ES-I3 (cell line): ENCODE measurements around the gene ERGIC1.

Experiments
- H3K36me3 ChIP-seq: 2 replicates; pipeline ENCODE4 v1.6.1; 2013; ENCODE audit warnings: mild to moderate bottlenecking, low read length, control low read depth, moderate library complexity; ENCODE audit not compliant: insufficient read depth
- H3K4me1 ChIP-seq: 2 replicates; pipeline ENCODE4 v1.6.1; 2013; ENCODE audit warnings: mild to moderate bottlenecking, control low read depth, low read length; ENCODE audit not compliant: insufficient read depth
- H3K9ac ChIP-seq: 2 replicates; pipeline ENCODE4 v1.6.1; 2013; ENCODE audit warnings: low read depth, mild to moderate bottlenecking, low read length, moderate library complexity
- H3K9me3 ChIP-seq: 2 replicates; pipeline ENCODE4 v1.6.1; 2013; ENCODE audit warnings: mild to moderate bottlenecking, low read length, moderate library complexity; ENCODE audit not compliant: control insufficient read depth, insufficient read depth

Gene ERGIC1

DNA sequence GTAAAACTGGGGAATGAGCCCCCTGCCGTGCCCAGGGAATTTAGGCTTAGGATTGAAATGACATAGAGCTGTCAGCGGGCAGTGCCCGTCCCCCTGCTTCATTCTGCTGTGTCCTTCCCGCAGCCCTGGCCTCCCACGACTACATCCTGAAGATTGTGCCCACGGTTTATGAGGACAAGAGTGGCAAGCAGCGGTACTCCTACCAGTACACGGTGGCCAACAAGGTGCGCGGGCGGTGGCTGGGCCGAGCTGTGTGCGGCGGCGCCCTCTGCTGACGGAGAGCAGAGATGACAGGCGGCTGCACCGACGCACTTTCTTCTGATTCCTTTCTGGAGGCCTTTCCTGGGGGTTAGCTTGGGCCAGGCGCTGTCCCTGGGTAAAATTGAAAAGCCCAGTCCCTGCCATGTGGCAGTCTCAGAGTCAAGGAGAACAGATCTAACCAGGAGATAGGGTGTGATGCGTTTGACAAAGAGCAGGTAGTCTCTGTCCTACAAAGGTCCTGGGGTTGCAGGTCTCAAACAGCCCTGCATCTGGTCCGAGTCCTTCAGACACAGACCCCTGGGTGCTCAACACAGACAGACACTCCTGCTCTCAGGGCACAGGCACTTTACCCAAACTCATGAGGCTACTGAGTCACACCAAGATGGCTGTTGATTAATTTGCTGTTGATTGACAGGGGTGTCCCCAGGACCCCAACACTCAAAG, 98.4 kb downstream of the ERGIC1 start:
- Histone ChIP-seq H3K9me3 (no peaks in the 10 kb centered on the region), H3K4me1 (no peaks in the 10 kb centered on the region), H3K36me3 (peaks cover 4% of the 10 kb centered on the region; the same call in 1 of the 2 replicates), H3K9ac (no peak overlapping the region)

DNA sequence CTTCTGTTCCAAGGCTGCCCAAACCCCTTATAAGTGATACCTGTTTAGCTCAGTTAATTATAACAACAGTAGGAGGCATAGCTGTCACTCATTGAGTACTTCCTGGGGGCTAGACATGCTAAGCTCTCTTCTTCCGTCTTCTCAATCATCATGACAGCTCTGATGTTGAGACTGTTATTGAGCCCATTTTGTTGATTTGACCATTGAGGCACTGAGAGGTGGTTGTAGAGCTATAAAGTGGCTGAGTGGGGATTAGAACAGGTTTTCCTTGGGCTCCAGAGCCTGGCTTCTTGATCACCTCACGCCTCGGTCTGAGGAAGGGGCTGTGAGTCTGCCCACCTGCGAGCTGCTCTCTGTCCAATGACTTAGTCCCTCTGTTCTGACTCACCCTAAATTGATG, 99.2 kb downstream of the ERGIC1 start:
- peaks cover 8% of the 10 kb centered on the region; the same call in 1 of the 2 replicates for H3K36me3 ChIP-seq
- H3K9me3 ChIP-seq: no peaks in the 10 kb centered on the region
- no peak overlapping the region for H3K9ac ChIP-seq
- H3K4me1 ChIP-seq: no peaks in the 10 kb centered on the region

DNA sequence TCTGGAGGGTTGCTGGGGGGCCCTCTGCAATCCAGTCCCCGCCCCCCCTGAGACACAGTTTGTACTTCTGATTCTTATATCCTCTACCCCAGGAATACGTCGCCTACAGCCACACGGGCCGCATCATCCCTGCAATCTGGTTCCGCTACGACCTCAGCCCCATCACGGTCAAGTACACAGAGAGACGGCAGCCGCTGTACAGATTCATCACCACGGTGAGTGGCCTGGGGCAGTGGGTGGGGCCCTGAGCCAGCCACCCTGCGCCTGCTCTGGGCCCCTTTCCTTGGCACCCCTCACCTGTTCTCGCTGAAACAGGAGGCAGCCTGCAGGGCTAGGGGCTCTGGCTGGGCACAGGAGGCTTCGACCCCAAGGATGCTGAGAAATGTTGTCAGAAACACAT, 101.0 kb downstream of the ERGIC1 start:
- Histone ChIP-seq H3K9me3 (no peaks in the 10 kb centered on the region), H3K36me3 (peaks cover 13% of the 10 kb centered on the region; the same call in 1 of the 2 replicates), H3K4me1 (no peaks in the 10 kb centered on the region), H3K9ac (no peak overlapping the region)

- H3K36me3 ChIP-seq: peaks cover 13% of the 10 kb centered on the region; the same call in 1 of the 2 replicates
- H3K9ac ChIP-seq: no peak overlapping the region
- H3K9me3 ChIP-seq: no peaks in the 10 kb centered on the region
- H3K4me1 ChIP-seq: no peaks in the 10 kb centered on the region
Observed at GRCh38 chr5:172936401-172936800, 102.3 kb downstream of the ERGIC1 start.

DNA sequence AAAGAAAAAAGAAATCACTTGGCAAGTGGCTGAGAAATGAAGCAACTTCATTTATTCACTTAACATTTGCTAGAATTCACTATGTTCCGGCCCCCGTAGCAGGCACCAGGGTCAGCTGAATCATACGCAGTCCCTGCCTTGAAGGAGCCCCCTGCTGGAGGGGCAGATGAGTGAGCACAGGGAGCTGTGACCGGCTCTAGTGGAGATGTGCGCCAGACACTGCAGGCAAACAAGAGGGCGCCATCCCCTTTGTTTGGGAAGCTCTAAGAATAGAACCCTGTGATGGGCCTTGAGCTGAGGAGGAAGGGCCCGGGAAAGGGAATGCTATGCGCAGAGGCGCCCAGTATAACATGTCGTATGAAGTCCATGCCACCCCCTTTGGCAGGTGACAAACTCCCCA, 105.0 kb downstream of the ERGIC1 start:
- H3K9ac ChIP-seq: no peak overlapping the region
- H3K9me3 ChIP-seq: no peaks in the 10 kb centered on the region
- peaks cover 13% of the 10 kb centered on the region; the same call in 1 of the 2 replicates for H3K36me3 ChIP-seq
- peaks cover 10% of the 10 kb centered on the region for H3K4me1 ChIP-seq

GRCh38 chr5:172939611-172940267, 105.7 kb downstream of the ERGIC1 start:
- H3K9me3 ChIP-seq: no peaks in the 10 kb centered on the region
- H3K4me1 ChIP-seq: peaks cover 10% of the 10 kb centered on the region
- H3K36me3 ChIP-seq: peaks cover 13% of the 10 kb centered on the region; the same call in 1 of the 2 replicates
- no peak overlapping the region for H3K9ac ChIP-seq

GRCh38 chr5:172940268-172941066, 106.4 kb downstream of the ERGIC1 start:
- H3K9me3 ChIP-seq: no peaks in the 10 kb centered on the region
- H3K4me1 ChIP-seq: peaks cover 10% of the 10 kb centered on the region
- H3K9ac ChIP-seq: no peak overlapping the region
- H3K36me3 ChIP-seq: peaks cover 13% of the 10 kb centered on the region; the same call in 1 of the 2 replicates

GRCh38 chr5:172941067-172941516, 107.0 kb downstream of the ERGIC1 start:
- H3K36me3 ChIP-seq: peaks cover 13% of the 10 kb centered on the region; the same call in 1 of the 2 replicates
- no peak overlapping the region for H3K9ac ChIP-seq
- peaks cover 10% of the 10 kb centered on the region for H3K4me1 ChIP-seq
- H3K9me3 ChIP-seq: no peaks in the 10 kb centered on the region

- Histone ChIP-seq H3K9ac (no peak overlapping the region), H3K4me1 (peaks cover 10% of the 10 kb centered on the region), H3K36me3 (peaks cover 9% of the 10 kb centered on the region; the same call in 1 of the 2 replicates), H3K9me3 (no peaks in the 10 kb centered on the region)
Observed at GRCh38 chr5:172942556-172942955, 108.5 kb downstream of the ERGIC1 start.

GRCh38 chr5:172943283-172943841, 109.3 kb downstream of the ERGIC1 start:
- Histone ChIP-seq H3K4me1 (peaks cover 10% of the 10 kb centered on the region), H3K9ac (no peak overlapping the region), H3K9me3 (no peaks in the 10 kb centered on the region), H3K36me3 (peaks cover 4% of the 10 kb centered on the region; the same call in 1 of the 2 replicates)

DNA sequence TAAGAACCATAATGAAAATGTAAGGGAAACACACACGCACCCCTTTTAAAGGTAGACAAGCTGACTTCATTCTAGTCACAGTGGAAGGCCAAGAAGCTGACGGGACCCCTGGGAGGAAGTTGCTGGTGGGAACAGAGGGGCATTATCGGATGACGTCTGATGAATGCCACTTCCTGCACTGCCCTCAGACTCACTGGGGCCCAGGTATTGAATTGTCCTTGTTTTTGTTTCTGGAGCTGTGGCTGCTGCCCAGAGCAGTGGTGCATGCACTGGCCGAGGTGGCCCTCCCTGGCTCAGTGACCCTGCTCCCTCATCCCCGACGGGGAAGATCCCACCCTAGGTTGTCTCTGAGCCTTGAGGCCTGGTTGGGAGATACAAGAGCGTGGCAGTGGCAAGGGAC, 109.9 kb downstream of the ERGIC1 start:
- H3K9me3 ChIP-seq: no peaks in the 10 kb centered on the region
- H3K36me3 ChIP-seq: peaks cover 4% of the 10 kb centered on the region; the same call in 1 of the 2 replicates
- peaks cover 10% of the 10 kb centered on the region for H3K4me1 ChIP-seq
- no peak overlapping the region for H3K9ac ChIP-seq

GRCh38 chr5:172944741-172945140, 110.7 kb downstream of the ERGIC1 start:
- H3K9ac ChIP-seq: no peak overlapping the region
- H3K4me1 ChIP-seq: peaks cover 10% of the 10 kb centered on the region
- H3K9me3 ChIP-seq: no peaks in the 10 kb centered on the region
- H3K36me3 ChIP-seq: peaks cover 1% of the 10 kb centered on the region; the same call in 1 of the 2 replicates

DNA sequence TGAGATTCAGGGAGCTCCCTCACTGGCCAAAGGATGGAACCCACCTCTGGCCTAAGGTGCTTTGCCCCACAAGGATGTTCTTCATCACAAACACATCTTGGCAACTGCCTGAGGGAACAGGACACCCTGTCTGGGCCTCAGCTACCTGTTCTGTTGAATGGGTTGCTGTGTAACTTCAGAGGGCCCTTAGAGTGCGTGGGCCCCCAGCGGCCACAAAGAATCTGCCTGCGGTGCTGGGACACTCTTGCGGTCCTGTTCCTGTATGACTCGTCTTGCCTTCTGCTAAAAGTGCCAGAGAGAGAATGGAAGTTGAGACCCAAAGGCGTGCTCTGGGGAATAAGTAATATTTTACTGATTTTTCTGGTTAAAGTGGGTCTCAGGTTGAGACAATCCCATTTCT, 111.1 kb downstream of the ERGIC1 start:
- Histone ChIP-seq H3K9ac (no peak overlapping the region), H3K4me1 (peaks cover 10% of the 10 kb centered on the region), H3K36me3 (no peaks in the 10 kb centered on the region; the same call in 1 of the 2 replicates), H3K9me3 (no peaks in the 10 kb centered on the region)

DNA sequence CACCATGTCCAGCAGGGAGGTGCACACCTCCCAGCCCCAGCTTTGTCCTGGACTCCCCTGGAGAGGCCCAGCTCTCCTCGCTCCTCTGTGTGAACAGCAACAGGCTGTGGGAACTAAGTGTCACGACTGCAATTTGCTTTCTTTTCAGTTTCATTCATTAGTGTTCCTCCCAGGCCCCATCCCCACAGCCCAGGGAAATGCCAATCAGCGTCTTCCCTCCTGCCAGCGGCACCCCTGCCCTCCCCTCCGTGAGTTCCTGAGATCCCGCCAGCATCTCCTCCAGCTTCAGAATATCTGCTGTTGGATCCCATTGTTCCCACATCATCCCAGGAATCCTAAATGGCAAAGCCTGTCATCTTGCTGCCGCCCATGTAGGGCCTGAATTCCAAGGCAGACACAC, 112.1 kb downstream of the ERGIC1 start:
- no peak overlapping the region for H3K9ac ChIP-seq
- no peaks in the 10 kb centered on the region; the same call in 1 of the 2 replicates for H3K36me3 ChIP-seq
- no peaks in the 10 kb centered on the region for H3K9me3 ChIP-seq
- peaks cover 10% of the 10 kb centered on the region for H3K4me1 ChIP-seq
